Central memory CD4-positive, alpha-beta T cell (primary cell): ENCODE data around the gene TMEM106C.
A peak's percentile ranks its signal among the peaks of the same experiment; 100 is the strongest.
"Not testable (repeated sequence)": the region's sequence is repeated elsewhere in the genome, so short reads cannot be mapped to it uniquely, and the experiment has no call there.

Source experiments
- DNase-seq: peaks from one replicate; pipeline ENCODE4 v3.0.0; 2022

TMEM106C gene

DNA sequence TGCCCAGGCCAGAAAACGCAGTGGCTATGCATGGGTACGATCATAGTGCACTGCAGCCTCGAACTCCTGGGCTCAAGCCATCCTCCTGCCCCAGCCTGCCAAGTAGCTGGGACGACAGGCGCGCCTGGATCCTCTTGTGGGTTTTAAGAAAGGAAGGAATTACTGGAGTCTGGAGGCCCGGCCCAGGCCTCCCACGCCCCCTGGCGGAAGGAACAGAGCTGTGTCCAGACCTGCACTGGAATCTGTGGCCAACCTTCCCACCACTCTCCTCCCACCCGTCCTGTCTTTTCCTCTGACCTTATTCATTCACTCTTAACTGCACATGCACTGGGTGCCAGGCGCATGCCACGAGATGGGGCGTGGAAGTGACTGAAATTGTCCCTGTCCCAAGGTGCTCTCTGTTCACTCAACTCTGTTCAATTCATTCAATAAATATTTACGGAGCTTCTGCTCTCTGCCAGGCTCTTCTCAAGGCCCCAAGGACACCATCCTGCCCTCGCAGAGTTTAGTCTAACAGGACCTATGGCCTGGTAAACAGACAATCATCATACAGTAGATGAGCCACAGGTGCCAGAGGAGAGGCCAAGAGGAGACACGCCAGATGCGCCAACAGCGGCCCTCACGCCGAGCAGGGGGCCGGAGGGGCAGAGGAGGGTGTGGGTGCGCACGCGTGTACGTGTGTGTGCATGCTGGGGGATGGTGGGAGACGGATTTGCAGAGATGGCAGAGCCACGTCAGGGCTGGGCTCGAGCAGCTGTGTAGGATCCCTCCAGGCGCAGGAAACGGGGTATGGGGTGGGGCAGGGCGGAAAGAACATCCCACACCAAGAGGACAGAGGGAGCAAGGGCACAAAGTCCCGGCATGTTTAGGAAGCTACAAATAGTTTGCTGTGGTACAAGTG, 13.7 kb upstream of the TMEM106C start:
- DNase-seq = peak; percentile 24

- DNase-seq = no peak
Measured at GRCh38 chr12:47950856-47951468, 12.4 kb upstream of the TMEM106C start.

DNA sequence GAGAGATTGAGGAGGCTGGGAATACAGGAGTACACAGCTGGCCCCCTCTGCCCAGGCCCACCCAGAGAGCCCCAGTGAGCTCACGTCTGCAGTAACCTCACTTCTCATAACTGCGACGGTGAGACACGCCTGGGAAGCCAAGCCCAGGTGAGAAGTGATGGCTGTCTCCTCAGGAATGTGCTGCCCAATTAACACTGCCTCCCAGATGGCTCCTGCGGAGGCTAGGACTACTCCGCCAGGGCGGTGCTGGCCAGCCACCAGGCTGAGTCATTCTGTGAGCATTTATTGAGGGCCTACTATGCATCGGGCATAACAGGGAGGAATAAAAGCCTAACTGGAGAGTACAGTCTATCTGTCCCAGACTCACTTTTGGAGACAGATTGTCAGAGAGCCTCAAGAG, 9.3 kb upstream of the TMEM106C start:
- DNase-seq = no peak

DNA sequence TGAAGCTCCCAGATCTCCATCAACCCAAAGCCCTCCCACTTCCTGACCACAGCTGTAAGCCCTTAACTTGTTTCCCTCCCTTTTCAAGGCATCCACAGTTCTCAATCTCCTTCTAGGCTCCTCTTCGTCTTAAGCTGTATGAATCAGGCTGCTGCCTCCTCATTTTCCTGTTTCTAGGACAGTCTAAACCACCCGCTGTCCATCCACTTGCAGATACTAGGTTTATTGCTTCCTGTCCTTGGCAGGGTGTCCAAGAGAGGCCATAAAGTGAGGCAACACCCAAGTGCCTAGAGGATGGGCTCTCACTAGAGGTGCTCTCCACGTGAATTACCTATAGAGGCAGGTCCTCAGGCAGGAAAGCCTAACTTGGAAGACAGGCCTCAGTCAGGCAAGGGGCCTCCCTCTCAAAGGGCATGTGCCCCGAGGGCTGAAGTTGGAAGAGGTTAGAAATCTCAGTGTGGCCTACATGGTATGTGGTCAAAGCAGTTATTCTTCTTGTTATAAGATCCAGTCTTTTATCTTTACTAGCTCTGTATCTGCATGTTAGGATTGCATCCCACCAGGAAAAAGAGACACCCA, 8.8 kb upstream of the TMEM106C start:
- no peak for DNase-seq

DNA sequence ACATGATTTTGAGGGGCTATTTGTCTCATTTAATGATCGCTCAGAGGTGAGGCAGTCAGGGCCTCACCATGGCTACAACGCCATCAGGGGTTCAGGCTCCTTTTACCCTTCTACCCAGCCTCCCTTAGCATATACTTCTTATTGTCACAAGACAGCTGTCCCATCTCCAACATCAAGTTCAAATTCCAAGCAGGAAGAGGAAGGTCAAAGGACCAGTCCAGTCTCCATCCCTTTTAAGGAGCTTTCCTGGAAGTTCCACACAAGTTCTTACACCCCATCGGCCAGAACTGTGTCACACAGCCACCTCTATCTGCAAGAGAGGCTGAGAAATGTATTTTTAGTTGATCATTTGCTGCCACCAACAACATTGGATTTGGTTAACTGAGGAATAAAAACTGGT, 8.3 kb upstream of the TMEM106C start:
- no peak for DNase-seq

DNA sequence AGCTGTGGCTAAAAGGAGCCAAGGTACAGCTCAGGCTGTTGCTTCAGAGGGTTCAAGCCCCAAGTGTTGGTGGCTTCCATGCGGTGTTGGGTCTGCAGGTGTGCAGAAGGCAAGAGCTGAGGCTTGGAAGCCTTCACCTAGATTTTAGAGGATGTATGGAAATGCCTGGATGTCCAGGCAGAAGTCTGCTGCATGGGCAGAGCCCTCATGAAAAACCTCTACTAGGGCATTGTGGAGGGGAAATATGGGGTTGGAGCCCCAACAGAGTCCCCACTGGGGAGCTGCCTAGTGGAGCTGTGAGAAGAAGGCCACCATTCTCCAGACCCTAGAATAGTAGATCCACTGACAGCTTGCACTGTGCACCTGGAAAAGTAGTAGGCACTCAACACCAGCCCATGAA, 5.7 kb upstream of the TMEM106C start:
- not testable (repeated sequence) for DNase-seq

DNA sequence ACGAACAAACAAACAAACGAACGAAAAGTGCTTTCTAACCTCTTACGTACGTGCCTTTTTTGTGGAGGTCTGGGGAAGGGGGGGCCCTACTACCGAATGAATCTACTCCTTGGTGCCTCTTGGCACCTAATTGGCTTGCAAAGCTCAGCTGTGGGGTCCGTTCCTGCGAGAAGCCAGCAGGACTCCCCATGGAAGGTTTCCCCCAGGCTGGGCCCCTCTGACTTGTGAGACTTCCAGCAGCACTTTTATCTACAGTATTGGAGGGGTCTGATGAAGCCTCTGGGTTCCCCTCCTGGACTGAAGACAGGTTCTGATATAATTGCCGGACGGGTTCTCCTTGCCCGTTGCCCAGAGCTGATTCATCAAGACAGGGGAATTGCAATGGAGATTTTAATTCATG, 1.2 kb upstream of the TMEM106C start:
- no peak for DNase-seq

- no peak for DNase-seq
Measured at GRCh38 chr12:47964106-47964728, 821 bp downstream of the TMEM106C start.

- no peak for DNase-seq
Measured at GRCh38 chr12:47965581-47965980, 2.2 kb downstream of the TMEM106C start.

DNA sequence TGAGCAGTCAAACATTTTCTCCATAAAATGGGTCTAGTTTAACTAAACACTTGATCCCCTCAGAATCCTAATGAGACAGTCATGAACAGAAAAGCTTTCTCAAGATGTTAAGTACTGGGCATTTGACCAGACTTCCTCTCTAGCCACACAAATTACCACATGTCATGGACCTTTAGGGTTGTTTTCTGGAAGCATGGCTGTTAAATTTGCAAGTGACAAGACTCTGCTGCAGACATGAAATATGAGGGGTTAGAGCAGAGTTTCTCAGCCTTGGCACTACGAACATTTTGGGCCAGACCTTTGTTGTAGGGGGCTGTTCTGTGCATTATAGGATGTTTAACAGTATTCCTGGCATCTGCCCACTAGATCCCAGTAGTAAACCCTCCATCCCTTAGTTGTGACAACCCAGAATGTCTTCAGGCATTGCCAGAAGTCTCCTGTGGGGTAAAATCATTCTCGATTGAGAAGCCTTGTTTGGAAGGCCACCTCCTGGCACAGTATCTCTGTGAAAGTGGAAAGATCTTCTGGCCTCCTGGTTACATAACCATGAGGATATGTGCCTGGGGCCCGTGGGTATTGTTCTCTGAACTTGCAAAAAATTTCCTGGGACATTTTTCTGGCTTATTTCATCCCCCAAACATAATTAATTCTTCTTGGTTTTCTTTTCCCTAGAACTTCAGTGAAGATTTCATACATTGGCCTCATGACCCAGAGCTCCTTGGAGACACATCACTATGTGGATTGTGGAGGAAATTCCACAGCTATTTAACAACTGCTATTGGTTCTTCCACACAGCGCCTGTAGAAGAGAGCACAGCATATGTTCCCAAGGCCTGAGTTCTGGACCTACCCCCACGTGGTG, 4.3 kb downstream of the TMEM106C start:
- no peak for DNase-seq

DNA sequence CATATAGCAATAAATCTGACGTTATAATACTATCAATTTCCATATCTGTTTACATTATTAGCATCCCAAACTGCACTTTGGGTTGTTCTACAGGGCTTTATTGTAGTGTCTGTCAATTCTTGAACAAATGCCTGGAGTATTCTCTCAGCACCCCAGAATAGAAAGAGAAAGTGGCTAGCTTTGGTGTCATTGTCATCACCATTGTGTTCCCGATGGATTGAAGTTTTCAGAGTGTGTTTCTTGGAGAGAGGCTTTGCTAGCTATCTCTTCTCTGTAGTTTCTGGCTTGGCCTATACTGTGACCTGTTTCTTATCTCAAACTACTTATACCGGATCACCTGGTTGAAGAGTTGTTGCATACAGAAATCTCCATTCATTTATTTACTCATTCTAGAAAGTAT, 6.4 kb downstream of the TMEM106C start:
- DNase-seq = no peak

- DNase-seq = no peak
Measured at GRCh38 chr12:47970843-47971242, 7.4 kb downstream of the TMEM106C start.

DNA sequence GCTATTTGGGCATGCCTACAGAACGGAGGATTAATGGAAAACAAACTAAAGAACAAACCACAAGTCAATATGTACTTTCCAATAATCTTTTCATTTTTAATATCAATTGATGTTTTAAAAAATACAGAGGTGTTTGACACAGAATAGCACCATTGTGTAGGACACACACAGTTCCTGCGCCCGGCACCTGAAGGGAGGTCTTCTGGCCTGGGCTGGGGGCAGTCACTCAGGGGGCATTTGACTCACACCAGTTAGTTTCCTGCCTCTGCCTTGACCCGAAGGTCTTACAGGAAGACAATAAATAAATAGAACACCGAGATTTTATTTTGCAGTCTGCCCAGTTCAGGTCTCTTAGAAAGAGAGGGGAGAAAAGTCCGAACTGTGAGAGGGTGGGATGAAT, 9.5 kb downstream of the TMEM106C start:
- DNase-seq = no peak

DNA sequence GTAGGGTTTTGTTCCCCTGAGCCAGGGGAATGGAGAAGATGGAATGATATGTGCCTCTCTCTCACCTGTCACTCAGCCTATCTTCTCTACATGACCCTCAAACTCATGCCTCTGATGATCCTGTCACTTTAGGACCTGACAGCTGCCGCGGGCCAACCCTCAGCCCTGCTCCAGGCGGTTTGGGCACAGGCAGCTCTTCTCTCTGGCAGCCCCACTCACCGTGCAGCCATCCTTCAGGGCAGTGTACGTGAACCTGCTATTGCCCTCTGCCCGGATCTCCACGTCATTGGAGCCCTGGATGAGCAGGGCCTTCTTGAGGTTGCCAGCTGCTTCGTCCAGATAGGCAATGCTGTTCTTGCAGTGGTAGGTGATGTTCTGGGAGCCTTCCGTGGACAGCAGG, 10.5 kb downstream of the TMEM106C start:
- no peak for DNase-seq

DNA sequence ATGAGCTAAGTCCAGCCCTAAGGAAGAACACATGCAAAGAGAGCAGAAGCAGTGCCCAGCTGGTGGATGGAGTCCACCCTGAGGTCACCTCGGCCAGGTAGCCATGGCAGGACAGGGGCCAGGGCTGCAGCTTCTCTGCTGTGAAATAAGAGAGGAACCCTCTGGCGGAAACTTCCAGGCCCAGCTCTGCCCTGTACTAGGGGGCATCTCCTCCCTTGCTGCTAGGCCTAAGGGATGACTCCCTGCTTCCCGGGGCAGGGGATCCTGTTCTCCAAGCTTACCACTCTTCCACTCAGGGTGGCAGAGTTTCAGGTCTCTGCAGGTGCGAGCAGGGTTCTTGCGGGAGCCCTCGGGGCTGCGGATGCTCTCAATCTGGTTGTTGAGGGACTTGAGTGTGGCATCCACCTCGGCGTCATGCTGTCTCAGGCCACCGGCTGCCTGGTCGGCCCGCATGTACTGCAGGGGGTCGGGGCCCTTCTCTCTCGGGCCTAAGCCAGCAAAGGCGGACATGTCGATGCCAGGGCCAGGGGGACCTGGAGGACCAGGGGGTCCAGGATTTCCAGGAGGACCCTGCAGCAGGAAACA, 11.7 kb downstream of the TMEM106C start:
- no peak for DNase-seq

GRCh38 chr12:47975816-47976215, 12.4 kb downstream of the TMEM106C start:
- no peak for DNase-seq

DNA sequence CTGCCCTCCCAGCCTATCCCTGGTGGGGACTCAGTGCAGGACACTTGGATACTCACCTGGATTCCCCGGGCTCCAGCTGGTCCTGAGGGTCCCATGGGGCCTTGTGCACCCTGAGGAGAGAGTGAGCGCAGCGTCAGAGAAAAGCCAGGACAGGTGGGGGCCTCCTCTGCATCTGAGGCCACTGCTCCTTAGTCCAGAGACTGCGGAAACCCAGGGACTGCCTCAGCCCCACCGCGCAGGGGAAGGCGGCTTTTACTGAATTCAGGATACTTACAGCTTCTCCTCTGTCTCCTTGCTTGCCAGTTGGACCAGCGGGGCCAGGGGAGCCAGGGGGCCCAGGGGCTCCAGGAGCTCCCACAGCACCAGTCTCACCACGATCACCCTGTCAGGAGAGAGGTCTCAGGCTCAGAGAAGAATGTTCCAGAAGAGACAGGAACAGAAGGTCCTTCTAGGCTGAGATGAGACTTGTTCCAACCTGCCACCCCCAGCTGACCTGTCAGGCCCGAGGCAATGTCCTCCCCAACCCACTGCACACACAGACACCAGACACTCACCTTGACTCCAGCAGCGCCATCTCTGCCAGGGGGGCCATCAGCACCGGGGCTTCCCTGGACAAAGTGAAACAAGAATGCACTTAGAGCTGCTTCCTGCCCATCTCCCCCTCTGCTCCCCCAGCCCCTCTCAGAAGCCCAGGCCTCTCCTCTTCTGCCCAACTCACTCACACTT, 13.8 kb downstream of the TMEM106C start:
- DNase-seq = no peak

DNA sequence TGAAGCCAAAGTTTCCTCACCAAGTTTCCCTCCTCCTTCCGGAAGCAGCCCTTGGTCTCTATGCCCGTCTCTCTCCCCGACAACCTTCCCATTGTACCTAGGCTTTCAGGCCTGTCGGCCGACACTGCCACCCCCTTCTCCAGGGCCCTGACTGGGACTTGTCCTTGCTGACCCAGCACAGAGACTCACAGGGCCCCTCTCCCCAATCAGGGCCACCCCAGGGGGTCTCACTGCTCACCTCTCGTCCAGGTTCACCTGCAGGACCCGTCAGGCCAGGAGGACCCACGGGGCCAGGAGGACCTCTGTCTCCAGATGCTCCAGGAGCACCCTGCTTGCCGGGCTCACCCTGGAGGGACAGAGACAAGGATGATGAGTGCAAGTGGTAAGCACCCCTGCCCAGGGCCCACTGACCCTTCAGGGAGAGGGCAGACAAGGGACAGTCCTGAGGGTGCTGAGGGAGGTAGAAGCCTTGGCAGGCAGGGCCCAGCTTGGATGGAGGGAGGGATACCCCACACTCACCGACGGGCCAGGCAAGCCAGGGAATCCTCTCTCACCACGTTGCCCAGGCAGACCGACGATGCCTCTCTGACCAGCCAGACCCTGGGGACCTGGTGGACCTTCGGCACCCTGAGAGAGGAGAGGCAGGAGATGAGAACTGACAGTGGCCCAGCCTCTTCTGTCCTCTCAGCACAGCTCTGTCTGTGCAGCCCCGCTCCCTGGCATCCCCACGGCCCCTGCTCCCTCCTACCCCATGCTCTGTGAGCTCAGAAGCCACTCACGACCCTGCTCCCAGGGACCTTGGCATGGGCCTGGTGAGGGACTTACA, 14.6 kb downstream of the TMEM106C start:
- no peak for DNase-seq

DNA sequence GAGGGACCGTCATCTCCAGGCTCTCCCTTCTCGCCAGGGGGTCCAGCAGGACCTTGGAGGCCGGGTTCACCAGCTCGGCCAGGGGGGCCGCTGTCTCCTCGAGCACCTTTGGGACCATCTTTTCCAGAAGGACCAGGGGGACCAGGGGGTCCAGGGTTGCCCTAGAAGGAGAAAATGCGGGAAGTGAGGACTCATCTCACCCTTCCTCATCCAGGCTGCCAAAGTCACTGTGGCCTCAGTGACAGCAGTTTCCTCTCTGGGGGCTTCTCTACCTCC, 15.1 kb downstream of the TMEM106C start:
- DNase-seq = no peak

- DNase-seq = no peak
Measured at GRCh38 chr12:47979166-47979565, 15.8 kb downstream of the TMEM106C start.

DNA sequence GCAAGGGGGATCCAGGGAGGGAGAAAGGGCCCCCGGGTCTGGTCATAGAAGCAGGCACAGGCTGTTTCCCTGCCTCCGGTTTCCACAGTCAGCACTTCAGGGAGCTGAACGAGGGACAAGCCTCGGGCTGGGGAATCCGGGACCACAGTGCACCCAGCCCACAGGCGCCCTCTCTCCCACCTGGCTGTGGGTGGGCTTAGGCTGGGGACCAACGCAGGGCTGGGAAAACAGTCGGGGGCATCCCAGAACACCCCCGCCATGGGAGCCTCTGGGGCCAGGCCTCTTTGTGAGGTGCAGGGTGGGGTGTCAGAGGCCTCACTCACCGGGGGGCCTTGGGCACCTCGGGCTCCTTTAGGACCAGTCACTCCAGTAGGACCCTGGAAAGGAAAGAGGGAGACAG, 16.3 kb downstream of the TMEM106C start:
- DNase-seq = no peak
